Left lung (tissue), 10 donors: Measurements from ENCODE around the gene LAMA2. TPM values are rescaled to one million over a fixed set of nuclear protein-coding genes. Genes with fewer than 3 reads are reported as not detected.
A peak's percentile ranks its signal among the peaks of the same experiment; 100 is the strongest.
"Not testable (repeated sequence)": the region's sequence is repeated elsewhere in the genome, so short reads cannot be mapped to it uniquely, and the experiment has no call there.

Source experiments
- ATAC-seq: fragments of 200-7000 bp; cut with Tn5 transposase; one replicate; pipeline ENCODE4 v1.9.1; 2020; ENCODE audit warnings: moderate library complexity
- DNase-seq, 4 donors: peaks; one replicate each; pipeline ENCODE4 v3.0.0-alpha.2; 2013 to 2020
- H3K27ac ChIP-seq, 2 donors: fragments of 200-600 bp; sonication (generic) in 1 of 2; one replicate each; pipeline versions ENCODE4 v1.5.0 to v1.8.0; 2020 to 2021
- H3K27me3 ChIP-seq, 2 donors: fragments of 200-600 bp; sonication (generic) in 1 of 2; one replicate each; pipeline versions ENCODE4 v1.5.0 to v1.8.0; 2020 to 2021
- H3K36me3 ChIP-seq, 2 donors: fragments of 200-600 bp; sonication (generic) in 1 of 2; one replicate each; pipeline versions ENCODE4 v1.5.0 to v1.8.0; 2020 to 2021
- H3K4me1 ChIP-seq, 2 donors: fragments of 200-600 bp; one replicate each; pipeline ENCODE4 v1.8.0; 2021
- H3K4me3 ChIP-seq, 2 donors: fragments of 200-600 bp; sonication (generic) in 1 of 2; one replicate each; pipeline versions ENCODE4 v1.5.0 to v1.8.0; 2020 to 2021; ENCODE audit warnings: mild to moderate bottlenecking in 1 of 2
- H3K9me3 ChIP-seq, 2 donors: fragments of 200-600 bp; sonication (generic) in 1 of 2; one replicate each; pipeline versions ENCODE4 v1.5.0 to v1.8.0; 2020 to 2021
- CTCF ChIP-seq, 2 donors: fragments of 200-600 bp; sonication (generic) in 1 of 2; IDR thresholded peaks; one replicate each; pipeline versions ENCODE4 v1.5.0 to v1.8.0; 2021; ENCODE audit warnings: antibody characterized with exemption in 2 of 2
- intact Hi-C, 2 donors: fragments of 100-400 bp; cut with DNase I; formaldehyde crosslinking; loops; one replicate each; pipeline versions ENCODE4 v1.11.2 to v1.14.2; 2022
- polyA plus RNA-seq, 6 donors: library from polyadenylated mRNA; unstranded; fragments of 120-200 nt; gene quantifications; one replicate each; pipeline ENCODE4 v1.2.1, GENCODE V29; 2013; ENCODE audit not compliant: insufficient read length in 6 of 6
- total RNA-seq, 2 donors: library from RNA; stranded (reverse); fragmentation: NEBNext Ultra II Directional; extraction: Animal tissue kit (Norgen Biotek cat#: 25700); gene quantifications; one replicate each; pipeline ENCODE4 v1.2.1, GENCODE V29; 2021
- donor health status: DM: no; HTN: yes; CAD: no.
- donor health status: DM: no; HTN: no; CAD: no.

The LAMA2 gene
- total and polyA plus RNA-seq, 8 donors = 32.7 to 91.7 (median 64.7) TPM

DNA sequence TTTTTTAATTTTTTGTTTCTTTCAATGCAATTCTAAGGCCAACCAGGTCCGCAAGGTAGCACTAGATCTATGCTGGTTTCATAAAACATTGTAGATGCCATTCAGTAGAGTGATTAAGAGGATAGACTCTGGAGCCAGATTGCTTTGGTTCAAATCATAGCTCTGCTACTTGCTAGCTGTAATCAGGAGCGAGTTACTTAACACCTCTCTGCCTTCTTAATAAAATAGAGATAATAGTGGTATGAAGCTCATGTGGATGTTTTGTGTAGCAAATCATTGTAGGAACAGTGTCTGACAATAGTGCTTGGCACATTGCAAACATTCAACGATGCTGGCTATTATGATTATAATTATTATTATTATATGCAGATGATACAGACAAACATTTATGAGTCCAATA is 164.9 kb downstream of the LAMA2 start:
- intact Hi-C loops = no loop called here
- no peak for DNase-seq
- H3K9me3 ChIP-seq = peaks cover 0 to 8% of the 10 kb centered on the region in 2 donors
- no peak overlapping the region for H3K27ac ChIP-seq
- no peak for ATAC-seq
- no peaks in the 10 kb centered on the region for H3K27me3 ChIP-seq
- no peak overlapping the region for H3K4me3 ChIP-seq
- H3K36me3 ChIP-seq = no peaks in the 10 kb centered on the region
- TF ChIP-seq CTCF (IDR thresholded peaks at IDR 0.05) = no peak
- no peaks in the 10 kb centered on the region for H3K4me1 ChIP-seq

GRCh38 chr6:129050086-129050485 is 167.1 kb downstream of the LAMA2 start:
- ATAC-seq (no peak), DNase-seq (no peak)
- Histone ChIP-seq H3K27ac (no peak overlapping the region), H3K36me3 (no peaks in the 10 kb centered on the region), H3K9me3 (no peaks in the 10 kb centered on the region), H3K27me3 (no peaks in the 10 kb centered on the region), H3K4me3 (no peak overlapping the region), H3K4me1 (no peaks in the 10 kb centered on the region)
- intact Hi-C loops = no loop called here
- TF ChIP-seq CTCF (IDR thresholded peaks at IDR 0.05) = no peak

DNA sequence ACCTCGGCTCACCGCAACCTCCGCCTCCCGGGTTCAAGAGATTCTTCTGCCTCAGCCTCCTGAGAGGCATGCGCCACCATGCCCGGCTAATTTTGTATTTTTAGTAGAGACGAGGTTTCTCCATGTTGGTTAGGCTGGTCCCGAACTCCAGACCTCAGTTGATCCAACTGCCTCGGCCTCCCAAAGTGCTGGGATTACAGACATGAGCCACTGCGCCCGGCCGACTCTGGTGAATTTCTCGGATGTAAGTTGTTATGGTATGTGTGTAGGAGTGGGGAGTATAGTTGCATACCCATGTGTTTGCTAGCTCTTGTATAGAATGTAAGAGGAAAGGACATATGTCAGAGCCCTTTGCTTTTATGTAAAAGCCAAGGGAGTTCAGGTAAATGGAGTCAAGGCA is 170.2 kb downstream of the LAMA2 start:
- intact Hi-C loops, H3K27ac ChIP-seq, H3K27me3 ChIP-seq, H3K36me3 ChIP-seq, ATAC-seq, H3K4me1 ChIP-seq, H3K9me3 ChIP-seq, H3K4me3 ChIP-seq: not testable (repeated sequence)
- peak in 1 of 4 donors; percentile 39 for DNase-seq

DNA sequence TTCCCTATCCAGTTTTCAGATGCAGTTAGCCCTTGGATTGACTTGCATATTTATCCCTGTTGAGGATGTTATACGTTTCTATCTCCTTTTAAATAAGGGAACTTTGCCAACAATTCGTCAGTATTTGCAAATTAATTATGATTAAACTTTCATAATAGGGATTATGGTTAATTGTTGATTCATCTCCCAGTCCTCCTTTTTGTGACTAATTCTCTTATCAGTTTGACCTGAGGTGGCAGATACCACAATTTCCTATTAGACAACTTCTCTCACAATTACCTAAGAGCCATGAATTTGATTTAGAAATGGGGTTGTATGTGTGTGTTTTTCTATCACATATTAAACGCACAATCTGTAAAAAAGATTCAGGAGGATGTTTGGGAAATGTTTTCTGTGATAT is 172.9 kb downstream of the LAMA2 start:
- H3K4me1 ChIP-seq = no peaks in the 10 kb centered on the region
- no peak overlapping the region for H3K27ac ChIP-seq
- no peak for ATAC-seq
- no peak for DNase-seq
- H3K9me3 ChIP-seq = no peaks in the 10 kb centered on the region
- H3K27me3 ChIP-seq = no peaks in the 10 kb centered on the region
- intact Hi-C loops = no loop called here
- no peak overlapping the region for H3K4me3 ChIP-seq
- no peaks in the 10 kb centered on the region for H3K36me3 ChIP-seq
- no peak for TF ChIP-seq CTCF (IDR thresholded peaks at IDR 0.05)

- H3K27ac ChIP-seq = no peak overlapping the region
- intact Hi-C loops = no loop called here
- no peaks in the 10 kb centered on the region for H3K36me3 ChIP-seq
- ATAC-seq (no peak), DNase-seq (no peak)
- H3K4me3 ChIP-seq = no peak overlapping the region
- no peaks in the 10 kb centered on the region for H3K4me1 ChIP-seq
- no peak for TF ChIP-seq CTCF (IDR thresholded peaks at IDR 0.05)
- no peaks in the 10 kb centered on the region for H3K27me3 ChIP-seq
- no peaks in the 10 kb centered on the region for H3K9me3 ChIP-seq
Observed at GRCh38 chr6:129059650-129060049, 176.7 kb downstream of the LAMA2 start.

GRCh38 chr6:129069006-129069405 is 186.1 kb downstream of the LAMA2 start:
- H3K4me3 ChIP-seq = no peak overlapping the region
- peak overlapping the region in 1 of 2 donors; percentile 33 for H3K27ac ChIP-seq
- ATAC-seq (no peak), DNase-seq (no peak)
- no peaks in the 10 kb centered on the region for H3K9me3 ChIP-seq
- H3K27me3 ChIP-seq = no peaks in the 10 kb centered on the region
- no peaks in the 10 kb centered on the region for H3K36me3 ChIP-seq
- H3K4me1 ChIP-seq = no peaks in the 10 kb centered on the region
- intact Hi-C loops = no loop called here
- TF ChIP-seq CTCF (IDR thresholded peaks at IDR 0.05) = no peak
